Neural cell (in vitro differentiated cells): ENCODE measurements around the gene AP3M1. TPM values are rescaled to one million over a fixed set of nuclear protein-coding genes. Genes with fewer than 3 reads are reported as not detected.

Source experiments
- H2AFZ ChIP-seq: fragments of 200-600, 300-800 bp; sonication (generic), shearing (Covaris generic); 2 replicates; pipeline ENCODE4 v1.6.0; 2014; ENCODE audit warnings: low read depth, mild to moderate bottlenecking, antibody characterized with exemption, low read length, moderate library complexity
- H3F3A ChIP-seq: fragments of 200-600 bp; shearing (Covaris generic); 2 replicates; pipeline ENCODE4 v1.6.1; 2016; ENCODE audit warnings: mild to moderate bottlenecking, moderate library complexity, mixed read lengths, antibody characterized with exemption, low read length; ENCODE audit not compliant: insufficient read depth, poor library complexity, severe bottlenecking
- H3K27ac ChIP-seq: fragments of 200-600, 300-800 bp; sonication (generic), shearing (Covaris generic); 2 replicates; pipeline ENCODE4 v1.5.1; 2014; ENCODE audit warnings: mild to moderate bottlenecking, low read length, moderate library complexity
- H3K27me3 ChIP-seq: fragments of 300-800, 200-600 bp; sonication (generic), shearing (Covaris generic); 2 replicates; pipeline ENCODE4 v1.6.0; 2014; ENCODE audit warnings: mild to moderate bottlenecking, low read depth, low read length, moderate library complexity; ENCODE audit not compliant: insufficient read depth
- H3K36me3 ChIP-seq: fragments of 300-800, 200-600 bp; sonication (generic), shearing (Covaris generic); 2 replicates; pipeline ENCODE4 v1.5.1; 2014; ENCODE audit warnings: mild to moderate bottlenecking, antibody characterized with exemption, low read length, moderate library complexity; ENCODE audit not compliant: insufficient read depth
- H3K4me2 ChIP-seq: fragments of 300-800, 200-600 bp; sonication (generic), shearing (Covaris generic); 2 replicates; pipeline ENCODE4 v1.6.0; 2014; ENCODE audit warnings: mild to moderate bottlenecking, low read length
- H3K4me3 ChIP-seq: fragments of 300-800, 200-600 bp; sonication (generic), shearing (Covaris generic); 2 replicates; pipeline ENCODE4 v1.5.1; 2014; ENCODE audit warnings: mild to moderate bottlenecking, low read length, moderate library complexity
- H3K79me2 ChIP-seq: fragments of 200-600 bp; shearing (Covaris generic); replicated peaks from 2 replicates; pipeline ENCODE4 v1.6.0; 2014; ENCODE audit warnings: mild to moderate bottlenecking, low read length, moderate library complexity; ENCODE audit not compliant: insufficient read depth
- H3K9ac ChIP-seq: fragments of 300-800, 200-600 bp; sonication (generic), shearing (Covaris generic); 2 replicates; pipeline ENCODE4 v1.6.1; 2016; ENCODE audit warnings: mild to moderate bottlenecking, low read length, mixed read lengths
- H3K9me2 ChIP-seq: fragments of 200-600 bp; shearing (Covaris generic); 2 replicates; pipeline ENCODE4 v1.6.1; 2016; ENCODE audit warnings: mild to moderate bottlenecking, low read length, mixed read lengths; ENCODE audit not compliant: insufficient read depth
- H3K9me3 ChIP-seq: fragments of 200-600, 300-800 bp; sonication (generic), shearing (Covaris generic); 2 replicates; pipeline ENCODE4 v1.6.1; 2016; ENCODE audit warnings: mild to moderate bottlenecking, mixed run types, low read length, moderate library complexity, mixed read lengths
- H4K20me1 ChIP-seq: fragments of 200-600 bp; shearing (Covaris generic); 2 replicates; pipeline ENCODE4 v1.6.1; 2016; ENCODE audit warnings: mild to moderate bottlenecking, mixed run types; ENCODE audit not compliant: insufficient read depth
- EP300 ChIP-seq: fragments of 450-650 bp; conservative IDR thresholded peaks from 2 replicates; pipeline ENCODE4 v1.6.1; 2014; ENCODE audit warnings: antibody characterized with exemption, mild to moderate bottlenecking, moderate library complexity; ENCODE audit not compliant: poor library complexity, severe bottlenecking
- EZH2 ChIP-seq: fragments of 200-600, 300-800 bp; shearing (Covaris generic), sonication (generic); IDR thresholded peaks from 2 replicates; pipeline ENCODE4 v1.6.1; 2014; ENCODE audit warnings: antibody characterized with exemption, low read length, borderline replicate concordance, mild to moderate bottlenecking; ENCODE audit not compliant: insufficient read depth, poor library complexity, severe bottlenecking
- MXI1 ChIP-seq: fragments of 450-650 bp; conservative IDR thresholded peaks from 2 replicates; pipeline ENCODE4 v1.6.1; 2014; ENCODE audit warnings: antibody characterized with exemption, mild to moderate bottlenecking; ENCODE audit not compliant: poor library complexity, severe bottlenecking
- POLR2AphosphoS5 ChIP-seq: IDR thresholded peaks from 2 replicates; pipeline ENCODE4 v1.6.1; 2012
- RAD21 ChIP-seq: fragments of 450-650 bp; conservative IDR thresholded peaks from 2 replicates; pipeline ENCODE4 v1.6.1; 2014; ENCODE audit warnings: antibody characterized with exemption, mild to moderate bottlenecking, moderate library complexity
- SMC3 ChIP-seq: fragments of 450-650 bp; conservative IDR thresholded peaks from 2 replicates; pipeline ENCODE4 v1.6.1; 2014; ENCODE audit warnings: antibody characterized with exemption, mild to moderate bottlenecking, moderate library complexity; ENCODE audit not compliant: poor library complexity
- TAF1 ChIP-seq: IDR thresholded peaks from 2 replicates; pipeline ENCODE4 v1.6.1; 2012; ENCODE audit warnings: low read depth
- polyA plus RNA-seq: library from polyadenylated mRNA; depleted of rRNA; stranded (reverse); fragments of >200 nt; gene quantifications from 2 replicates; pipeline ENCODE4 v1.2.3, GENCODE V29; 2014
- TF ChIP-seq, protein P1 (sequence below): fragments of 450-650 bp; IDR thresholded peaks from 2 replicates; pipeline ENCODE4 v1.5.1; 2014; ENCODE audit warnings: antibody characterized with exemption, mild to moderate bottlenecking, moderate library complexity; ENCODE audit not compliant: poor library complexity, severe bottlenecking
- TF ChIP-seq, protein P2 (sequence below): IDR thresholded peaks from 2 replicates; pipeline ENCODE4 v1.6.1; 2012; ENCODE audit warnings: borderline replicate concordance

Gene AP3M1
- polyA plus RNA-seq, 1 donor from 2014 or later = 26.7 TPM

DNA sequence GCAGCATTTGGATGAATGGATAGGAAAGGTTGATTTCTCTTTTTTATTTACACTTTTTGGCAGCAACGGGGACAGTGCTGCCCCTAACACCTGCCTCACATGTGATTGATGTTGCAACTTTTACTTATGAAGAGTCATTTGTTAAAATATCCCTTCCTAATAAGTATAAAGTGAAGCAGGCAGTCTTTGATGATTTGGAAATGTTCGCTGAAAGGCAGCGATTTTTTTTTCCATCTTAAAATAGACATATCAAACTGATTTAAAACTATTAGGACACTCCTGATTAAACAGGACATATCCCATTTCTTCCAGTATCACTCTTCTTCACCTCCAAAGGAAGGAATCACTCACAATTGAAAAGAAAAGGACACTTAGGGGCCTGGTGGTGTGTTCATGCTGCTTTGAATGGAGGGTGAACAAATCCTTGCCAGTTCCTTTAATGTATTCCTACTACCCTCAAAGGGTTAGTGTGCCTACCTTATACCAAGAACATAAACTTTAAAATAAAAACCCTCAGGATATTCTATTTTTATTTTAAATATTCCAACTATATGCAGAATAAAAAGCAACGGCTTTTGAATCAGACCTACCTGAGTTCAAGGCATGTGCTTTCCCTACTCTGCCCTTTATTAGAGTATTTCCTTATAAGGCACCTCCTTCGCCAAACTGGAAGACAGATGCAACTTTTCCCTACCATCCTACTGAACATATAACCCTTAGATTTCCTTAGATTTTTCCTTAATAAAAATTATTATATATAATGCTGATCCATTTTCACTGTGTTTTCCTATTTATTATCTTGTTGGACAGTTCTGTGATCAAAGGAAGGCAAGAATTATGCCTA is 1.5 kb upstream of the AP3M1 start:
- Histone ChIP-seq H2AFZ (peak overlapping the region; percentile 93), H3K4me3 (peak overlapping the region; percentile 91), H4K20me1 (no peaks in the 10 kb centered on the region), H3K79me2 (peaks cover 49% of the 10 kb centered on the region), H3K4me2 (peak overlapping the region; percentile 47), H3K9ac (peak overlapping the region; percentile 89), H3F3A (no peaks in the 10 kb centered on the region), H3K9me3 (no peaks in the 10 kb centered on the region), H3K36me3 (no peaks in the 10 kb centered on the region), H3K27ac (peak overlapping the region; percentile 96), H3K27me3 (no peaks in the 10 kb centered on the region), H3K9me2 (no peaks in the 10 kb centered on the region)
- TF ChIP-seq, protein P1, sequence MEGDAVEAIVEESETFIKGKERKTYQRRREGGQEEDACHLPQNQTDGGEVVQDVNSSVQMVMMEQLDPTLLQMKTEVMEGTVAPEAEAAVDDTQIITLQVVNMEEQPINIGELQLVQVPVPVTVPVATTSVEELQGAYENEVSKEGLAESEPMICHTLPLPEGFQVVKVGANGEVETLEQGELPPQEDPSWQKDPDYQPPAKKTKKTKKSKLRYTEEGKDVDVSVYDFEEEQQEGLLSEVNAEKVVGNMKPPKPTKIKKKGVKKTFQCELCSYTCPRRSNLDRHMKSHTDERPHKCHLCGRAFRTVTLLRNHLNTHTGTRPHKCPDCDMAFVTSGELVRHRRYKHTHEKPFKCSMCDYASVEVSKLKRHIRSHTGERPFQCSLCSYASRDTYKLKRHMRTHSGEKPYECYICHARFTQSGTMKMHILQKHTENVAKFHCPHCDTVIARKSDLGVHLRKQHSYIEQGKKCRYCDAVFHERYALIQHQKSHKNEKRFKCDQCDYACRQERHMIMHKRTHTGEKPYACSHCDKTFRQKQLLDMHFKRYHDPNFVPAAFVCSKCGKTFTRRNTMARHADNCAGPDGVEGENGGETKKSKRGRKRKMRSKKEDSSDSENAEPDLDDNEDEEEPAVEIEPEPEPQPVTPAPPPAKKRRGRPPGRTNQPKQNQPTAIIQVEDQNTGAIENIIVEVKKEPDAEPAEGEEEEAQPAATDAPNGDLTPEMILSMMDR = no peak
- TF ChIP-seq MXI1 (no peak), TAF1 (no peak), SMC3 (no peak), EZH2 (no peak), POLR2AphosphoS5 (no peak), EP300 (no peak), RAD21 (no peak)
- TF ChIP-seq, protein P2, sequence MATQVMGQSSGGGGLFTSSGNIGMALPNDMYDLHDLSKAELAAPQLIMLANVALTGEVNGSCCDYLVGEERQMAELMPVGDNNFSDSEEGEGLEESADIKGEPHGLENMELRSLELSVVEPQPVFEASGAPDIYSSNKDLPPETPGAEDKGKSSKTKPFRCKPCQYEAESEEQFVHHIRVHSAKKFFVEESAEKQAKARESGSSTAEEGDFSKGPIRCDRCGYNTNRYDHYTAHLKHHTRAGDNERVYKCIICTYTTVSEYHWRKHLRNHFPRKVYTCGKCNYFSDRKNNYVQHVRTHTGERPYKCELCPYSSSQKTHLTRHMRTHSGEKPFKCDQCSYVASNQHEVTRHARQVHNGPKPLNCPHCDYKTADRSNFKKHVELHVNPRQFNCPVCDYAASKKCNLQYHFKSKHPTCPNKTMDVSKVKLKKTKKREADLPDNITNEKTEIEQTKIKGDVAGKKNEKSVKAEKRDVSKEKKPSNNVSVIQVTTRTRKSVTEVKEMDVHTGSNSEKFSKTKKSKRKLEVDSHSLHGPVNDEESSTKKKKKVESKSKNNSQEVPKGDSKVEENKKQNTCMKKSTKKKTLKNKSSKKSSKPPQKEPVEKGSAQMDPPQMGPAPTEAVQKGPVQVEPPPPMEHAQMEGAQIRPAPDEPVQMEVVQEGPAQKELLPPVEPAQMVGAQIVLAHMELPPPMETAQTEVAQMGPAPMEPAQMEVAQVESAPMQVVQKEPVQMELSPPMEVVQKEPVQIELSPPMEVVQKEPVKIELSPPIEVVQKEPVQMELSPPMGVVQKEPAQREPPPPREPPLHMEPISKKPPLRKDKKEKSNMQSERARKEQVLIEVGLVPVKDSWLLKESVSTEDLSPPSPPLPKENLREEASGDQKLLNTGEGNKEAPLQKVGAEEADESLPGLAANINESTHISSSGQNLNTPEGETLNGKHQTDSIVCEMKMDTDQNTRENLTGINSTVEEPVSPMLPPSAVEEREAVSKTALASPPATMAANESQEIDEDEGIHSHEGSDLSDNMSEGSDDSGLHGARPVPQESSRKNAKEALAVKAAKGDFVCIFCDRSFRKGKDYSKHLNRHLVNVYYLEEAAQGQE = no peak

DNA sequence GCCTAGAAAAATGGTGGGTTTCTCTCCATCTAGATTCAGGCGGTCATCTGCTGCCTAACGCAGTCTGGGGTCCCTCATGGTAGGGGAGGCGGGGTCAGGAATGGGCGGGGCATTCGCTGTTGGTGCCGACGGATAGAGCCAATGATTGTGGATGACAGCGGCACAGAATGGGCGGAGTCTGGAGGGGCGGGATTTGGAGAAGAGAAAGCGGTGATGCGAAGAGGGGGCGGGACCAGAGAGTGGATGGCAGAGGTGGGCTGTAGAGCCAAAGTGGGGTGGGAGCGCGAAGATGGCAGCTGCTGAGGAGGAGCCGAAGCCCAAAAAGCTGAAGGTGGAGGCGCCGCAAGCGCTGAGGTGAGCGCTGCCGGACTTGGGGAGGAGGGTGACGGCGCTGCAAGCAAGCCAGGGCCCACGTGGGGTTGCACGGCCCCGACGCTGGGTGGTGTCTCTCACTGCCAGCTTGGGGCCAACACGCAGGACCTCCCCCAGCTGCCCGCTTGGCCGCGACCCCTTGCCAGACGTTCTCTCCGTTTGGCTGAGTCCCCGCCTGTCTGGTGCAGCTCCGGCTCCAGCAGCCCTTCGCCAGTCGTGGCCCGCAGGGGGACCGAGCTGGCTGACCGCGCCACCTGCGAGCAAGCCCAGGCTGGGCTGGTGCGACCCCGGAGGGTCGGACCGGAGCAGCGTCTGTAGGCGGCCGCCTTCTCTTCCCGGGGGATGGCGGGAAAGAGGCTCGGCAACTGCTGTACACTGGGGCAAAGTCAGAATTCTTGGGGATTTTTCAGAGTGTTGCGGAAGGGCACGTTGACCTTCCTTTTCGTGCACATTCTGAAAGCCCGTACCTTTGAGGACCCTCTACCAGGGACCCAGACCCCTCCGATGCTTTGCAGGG is 606 bp upstream of the AP3M1 start, which contains the start of gene ADK:
Gene ADK, plus strand, starts transcription at position 232 of the 889 bp plus-strand sequence. Its CDS starts 58 bp downstream, at position 290.
- H4K20me1 ChIP-seq = no peaks in the 10 kb centered on the region
- H3K4me3 ChIP-seq = peak within 1 kb of the TSS; percentile 91
- TF ChIP-seq, protein P1 = peak; percentile 64
- TF ChIP-seq EP300 (no peak), MXI1 (peak; percentile 91), POLR2AphosphoS5 (peak; percentile 89), TAF1 (peak; percentile 78), RAD21 (peak; percentile 51), SMC3 (peak; percentile 55), EZH2 (no peak)
- TF ChIP-seq, protein P2 = peak; percentile 69
- H3K9me3 ChIP-seq = no peaks in the 10 kb centered on the region
- H3K9me2 ChIP-seq = no peaks in the 10 kb centered on the region
- peak within 1 kb of the TSS; percentile 93 for H2AFZ ChIP-seq
- no peaks in the 10 kb centered on the region for H3K27me3 ChIP-seq
- H3F3A ChIP-seq = no peaks in the 10 kb centered on the region
- H3K9ac ChIP-seq = peak within 1 kb of the TSS; percentile 89
- H3K36me3 ChIP-seq = no peaks in the 10 kb centered on the region
- H3K4me2 ChIP-seq = peak within 1 kb of the TSS; percentile 74
- H3K79me2 ChIP-seq = peaks cover 55% of the 10 kb centered on the region
- peak within 1 kb of the TSS; percentile 96 for H3K27ac ChIP-seq
